Lung (tissue), 12 donors: ENCODE results near the gene RPL36. TPM values are rescaled to one million over a fixed set of nuclear protein-coding genes. Genes with fewer than 3 reads are reported as not detected.

ENCODE experiments used
- ATAC-seq: fragments of 200-7000 bp; cut with Tn5 transposase; one replicate; pipeline ENCODE4 v1.9.1; 2020; ENCODE audit warnings: moderate number of reproducible peaks; ENCODE audit not compliant: insufficient read depth, low FRiP score
- DNase-seq, 3 donors: peaks; one replicate each; pipeline ENCODE4 v3.0.0-alpha.2; 2013 to 2017
- H3K27ac ChIP-seq, 2 donors: one replicate each; pipeline ENCODE4 v1.5.1; 2013; ENCODE audit warnings: mild to moderate bottlenecking in 2 of 2, moderate library complexity in 2 of 2, control low read depth in 1 of 2, inconsistent platforms in 1 of 2, low read depth in 1 of 2, low read length in 1 of 2
- H3K27me3 ChIP-seq, 3 donors: one replicate each; pipeline ENCODE4 v1.5.1; 2013; ENCODE audit warnings: low read length in 2 of 3; ENCODE audit not compliant: control insufficient read depth in 3 of 3, insufficient read depth in 3 of 3
- H3K36me3 ChIP-seq, 4 donors: one replicate each; pipeline ENCODE4 v1.5.1; 2013; ENCODE audit warnings: low read length in 4 of 4, mild to moderate bottlenecking in 1 of 4, moderate library complexity in 1 of 4; ENCODE audit not compliant: control insufficient read depth in 4 of 4, insufficient read depth in 4 of 4
- H3K4me1 ChIP-seq, 5 donors: one replicate each; pipeline ENCODE4 v1.5.1; 2013; ENCODE audit warnings: low read length in 5 of 5, mild to moderate bottlenecking in 2 of 5, moderate library complexity in 1 of 5; ENCODE audit not compliant: control insufficient read depth in 5 of 5, insufficient read depth in 5 of 5
- H3K4me3 ChIP-seq: one replicate; pipeline ENCODE4 v1.5.1; 2013; ENCODE audit warnings: mild to moderate bottlenecking, control low read depth, moderate library complexity
- H3K9ac ChIP-seq, 2 donors: one replicate each; pipeline ENCODE4 v1.5.1; 2013; ENCODE audit warnings: low read length in 2 of 2, control low read depth in 1 of 2; ENCODE audit not compliant: insufficient read depth in 1 of 2
- H3K9me3 ChIP-seq, 4 donors: one replicate each; pipeline ENCODE4 v1.5.1; 2013; ENCODE audit warnings: low read length in 3 of 4, mild to moderate bottlenecking in 1 of 4, moderate library complexity in 1 of 4; ENCODE audit not compliant: control insufficient read depth in 4 of 4, insufficient read depth in 3 of 4
- WGBS, 2 donors: extraction: QIAGEN DNeasy Blood & Tissue Kit; methylation state at CpG; one replicate each; pipeline ENCODE4 v1.1.7; 2013; 5-methylcytosine and 5-hydroxymethylcytosine counted together
- polyA plus RNA-seq, 2 donors: library from polyadenylated mRNA; stranded (reverse); fragments of 200-250 nt; gene quantifications; one replicate each; pipeline ENCODE4 v1.2.1, GENCODE V29; 2013
- total RNA-seq, 2 donors: library from RNA; depleted of rRNA in 1 of 2; stranded (reverse); fragments of >200 nt in 1 of 2; gene quantifications; one replicate each; pipeline ENCODE4 v1.2.1, GENCODE V29; 2014 to 2021
- TF ChIP-seq, protein P1 (sequence below): IDR thresholded peaks from 2 replicates; pipeline ENCODE4 v1.5.1; 2012; ENCODE audit warnings: mild to moderate bottlenecking; ENCODE audit errors: control extremely low read depth, extremely low read depth
- donor health status: control.
- donor health status: control.
- donor health status: Bipolar disorder and iron deficiency.
- donor health status: healthy.
- donor health status: DM: yes; HTN: yes; CAD: no.

The RPL36 gene
- total and polyA plus RNA-seq, 4 donors = 309 to 1,934 (median 702) TPM

DNA sequence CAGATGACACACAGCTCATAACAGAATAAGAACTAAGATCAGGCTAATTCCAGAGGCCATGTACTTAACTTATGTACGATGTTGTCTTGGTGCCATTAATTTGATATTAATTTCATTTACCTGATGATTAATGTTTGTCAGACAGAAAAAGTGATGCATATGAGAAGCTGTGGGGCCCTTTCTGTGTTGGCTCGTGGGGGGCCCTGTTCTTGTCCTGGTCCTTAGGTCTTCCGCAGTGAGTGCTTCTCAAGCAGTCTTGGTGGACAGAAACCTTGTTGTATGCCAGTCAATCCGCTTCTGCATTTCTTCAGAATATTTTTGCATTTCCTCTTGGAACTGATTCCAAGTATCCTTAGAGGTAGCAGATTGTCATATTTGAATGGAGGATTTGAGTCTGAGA is 47.0 kb upstream of the RPL36 start:
- 91 to 94% methylated on average over 4 of the region's 4 CpGs for WGBS, 2 donors
- ATAC-seq (no peak), DNase-seq (no peak)
- no peak overlapping the region for H3K4me3 ChIP-seq
- no peak overlapping the region for H3K9ac ChIP-seq
- H3K4me1 ChIP-seq = peaks cover 0 to 5% (median 0%) of the 10 kb centered on the region in 5 donors
- no peak overlapping the region for H3K27ac ChIP-seq
- H3K36me3 ChIP-seq = peaks cover 33 to 56% (median 39%) of the 10 kb centered on the region in 4 donors
- no peaks in the 10 kb centered on the region for H3K27me3 ChIP-seq
- no peaks in the 10 kb centered on the region for H3K9me3 ChIP-seq
- TF ChIP-seq, protein P1, sequence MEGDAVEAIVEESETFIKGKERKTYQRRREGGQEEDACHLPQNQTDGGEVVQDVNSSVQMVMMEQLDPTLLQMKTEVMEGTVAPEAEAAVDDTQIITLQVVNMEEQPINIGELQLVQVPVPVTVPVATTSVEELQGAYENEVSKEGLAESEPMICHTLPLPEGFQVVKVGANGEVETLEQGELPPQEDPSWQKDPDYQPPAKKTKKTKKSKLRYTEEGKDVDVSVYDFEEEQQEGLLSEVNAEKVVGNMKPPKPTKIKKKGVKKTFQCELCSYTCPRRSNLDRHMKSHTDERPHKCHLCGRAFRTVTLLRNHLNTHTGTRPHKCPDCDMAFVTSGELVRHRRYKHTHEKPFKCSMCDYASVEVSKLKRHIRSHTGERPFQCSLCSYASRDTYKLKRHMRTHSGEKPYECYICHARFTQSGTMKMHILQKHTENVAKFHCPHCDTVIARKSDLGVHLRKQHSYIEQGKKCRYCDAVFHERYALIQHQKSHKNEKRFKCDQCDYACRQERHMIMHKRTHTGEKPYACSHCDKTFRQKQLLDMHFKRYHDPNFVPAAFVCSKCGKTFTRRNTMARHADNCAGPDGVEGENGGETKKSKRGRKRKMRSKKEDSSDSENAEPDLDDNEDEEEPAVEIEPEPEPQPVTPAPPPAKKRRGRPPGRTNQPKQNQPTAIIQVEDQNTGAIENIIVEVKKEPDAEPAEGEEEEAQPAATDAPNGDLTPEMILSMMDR = no peak

DNA sequence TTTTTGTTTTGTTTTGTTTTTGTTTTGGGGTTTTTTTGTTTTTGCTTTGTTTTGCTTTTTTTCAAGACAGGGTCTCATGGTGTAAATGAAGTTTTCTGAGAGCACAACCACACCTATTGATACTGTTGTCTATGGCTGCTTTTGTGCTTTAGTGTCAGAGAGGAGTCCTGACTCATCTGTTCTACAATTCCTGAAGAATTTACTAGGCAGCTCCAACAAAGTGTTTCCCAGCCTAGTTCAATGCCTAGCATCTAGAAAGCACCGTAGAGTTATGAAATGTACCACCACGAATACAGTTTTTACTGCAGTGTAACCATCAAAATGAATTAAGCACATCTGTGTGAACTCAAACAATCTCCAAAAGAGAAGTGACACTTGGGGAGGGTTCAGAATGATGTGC is 46.1 kb upstream of the RPL36 start:
- TF ChIP-seq, protein P1 = no peak
- ATAC-seq (no peak), DNase-seq (no peak)
- no peak overlapping the region for H3K9ac ChIP-seq
- no peaks in the 10 kb centered on the region for H3K9me3 ChIP-seq
- H3K27ac ChIP-seq = no peak overlapping the region
- peaks cover 33 to 56% (median 44%) of the 10 kb centered on the region in 4 donors for H3K36me3 ChIP-seq
- peaks cover 0 to 5% (median 0%) of the 10 kb centered on the region in 5 donors for H3K4me1 ChIP-seq
- no peak overlapping the region for H3K4me3 ChIP-seq
- H3K27me3 ChIP-seq = no peaks in the 10 kb centered on the region
- WGBS, 2 donors = 86 to 90% methylated on average over 2 of the region's 2 CpGs

DNA sequence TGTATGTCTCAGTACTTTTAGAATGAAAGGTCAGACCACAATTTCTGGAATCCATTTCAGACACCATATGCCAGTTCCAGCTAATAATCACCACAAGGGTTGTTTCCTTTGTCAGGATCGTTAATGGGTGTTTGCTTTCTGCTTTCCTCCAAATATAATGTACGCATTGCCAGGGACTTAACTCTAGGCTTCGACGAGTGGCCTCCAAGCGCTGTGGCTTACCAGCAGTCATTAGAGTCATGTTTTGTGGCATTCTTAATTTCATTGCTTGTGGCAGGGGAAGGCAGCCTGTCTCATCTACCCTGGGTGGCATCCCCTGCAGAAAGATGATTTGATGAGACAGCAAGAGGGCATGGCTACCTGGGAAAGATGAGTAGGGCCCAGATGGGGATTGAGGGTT is 44.7 kb upstream of the RPL36 start:
- Histone ChIP-seq H3K9me3 (no peaks in the 10 kb centered on the region), H3K4me3 (no peak overlapping the region), H3K27ac (no peak overlapping the region), H3K9ac (no peak overlapping the region), H3K36me3 (peaks cover 37 to 64% (median 52%) of the 10 kb centered on the region in 4 donors), H3K4me1 (peaks cover 0 to 5% (median 0%) of the 10 kb centered on the region in 5 donors), H3K27me3 (no peaks in the 10 kb centered on the region)
- TF ChIP-seq, protein P1 = no peak
- WGBS, 2 donors = 87 to 91% methylated on average over 5 of the region's 5 CpGs
- ATAC-seq (no peak), DNase-seq (no peak)

DNA sequence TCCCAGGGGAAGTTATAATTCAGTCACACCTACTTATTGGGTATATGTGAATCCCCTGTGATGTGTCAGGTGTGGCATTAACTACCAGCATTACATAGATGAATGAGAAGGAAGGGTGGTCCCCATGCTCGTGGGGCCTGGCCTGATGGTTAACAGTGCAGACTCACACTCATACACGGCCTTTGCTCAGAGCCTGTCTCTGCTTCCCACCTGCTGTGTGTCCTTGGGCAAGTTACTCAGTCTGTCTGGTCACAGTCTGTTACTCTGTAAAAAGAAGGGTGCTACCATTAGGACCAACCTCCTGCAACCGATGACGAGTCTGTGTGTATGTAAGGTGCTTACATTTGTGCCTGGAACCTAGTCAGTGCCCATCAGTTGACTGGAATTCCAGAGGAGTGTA is 43.4 kb upstream of the RPL36 start:
- H3K36me3 ChIP-seq = peaks cover 45 to 68% (median 54%) of the 10 kb centered on the region in 4 donors

More for the DNA sequence above, 43.4 kb upstream of the RPL36 start:
- TF ChIP-seq, protein P1 = no peak
- peaks cover 0 to 5% (median 0%) of the 10 kb centered on the region in 5 donors for H3K4me1 ChIP-seq
- no peaks in the 10 kb centered on the region for H3K27me3 ChIP-seq
- 92 to 95% methylated on average over 4 of the region's 4 CpGs for WGBS, 2 donors
- no peaks in the 10 kb centered on the region for H3K9me3 ChIP-seq
- no peak for ATAC-seq
- no peak overlapping the region for H3K4me3 ChIP-seq
- no peak overlapping the region for H3K27ac ChIP-seq
- DNase-seq = no peak
- no peak overlapping the region for H3K9ac ChIP-seq
